ENCODE data around the gene ZNF600. TPM values are rescaled to one million over a fixed set of nuclear protein-coding genes. Genes with fewer than 3 reads are reported as not detected.
"Not testable (repeated sequence)": the region's sequence is repeated elsewhere in the genome, so short reads cannot be mapped to it uniquely, and the experiment has no call there.

ZNF600 gene
- total and polyA plus RNA-seq, 9 of the 15 experiments (the other 6 are each of a cell fraction or from before 2014, with no cell fraction given) = 5.7 to 21.5 (median 17.6) TPM

DNA sequence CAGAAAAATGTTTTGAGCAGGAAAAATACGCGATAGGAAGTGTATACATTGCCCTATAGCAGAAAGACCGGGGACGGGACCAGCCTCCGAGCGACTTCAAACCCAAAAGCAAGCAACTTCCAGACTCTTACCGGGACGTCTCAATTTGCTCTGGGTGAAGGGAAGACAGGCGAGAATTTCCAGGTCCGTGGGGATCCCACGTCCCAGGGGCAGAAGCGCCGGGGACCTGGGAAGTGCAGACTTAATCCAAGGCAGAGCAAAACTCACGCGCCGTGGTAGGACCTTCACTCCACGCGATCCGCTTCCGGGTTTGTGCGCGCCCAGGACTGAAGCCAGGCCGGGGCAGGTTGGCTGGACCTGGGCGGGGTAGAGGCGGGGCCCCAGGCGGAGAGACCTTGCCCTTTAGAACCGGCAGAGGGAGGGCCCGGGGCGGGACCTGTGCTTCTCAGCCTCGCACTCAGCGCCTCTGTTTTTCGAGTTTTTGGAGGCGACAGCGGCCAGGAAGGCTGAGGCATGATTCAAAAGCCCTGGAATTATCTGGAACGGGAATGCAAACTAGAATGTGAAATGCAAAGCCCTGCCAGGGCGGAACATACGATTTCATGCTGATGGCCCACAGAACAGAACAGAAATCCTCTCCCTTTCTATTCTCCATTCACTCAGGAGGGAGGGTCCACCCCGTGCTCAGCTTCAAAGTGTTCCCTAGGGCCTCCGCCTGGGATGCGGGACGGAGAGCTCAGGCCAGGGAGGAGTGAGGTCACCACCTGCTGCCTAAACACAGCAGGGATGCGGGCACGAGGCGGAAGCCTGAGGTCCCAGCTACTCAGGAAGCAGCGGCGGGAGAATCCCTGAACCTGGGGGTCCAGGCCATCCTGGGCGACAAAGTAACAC lies at the start of gene ZNF600 (continued):
- TF ChIP-seq, protein P1, sequence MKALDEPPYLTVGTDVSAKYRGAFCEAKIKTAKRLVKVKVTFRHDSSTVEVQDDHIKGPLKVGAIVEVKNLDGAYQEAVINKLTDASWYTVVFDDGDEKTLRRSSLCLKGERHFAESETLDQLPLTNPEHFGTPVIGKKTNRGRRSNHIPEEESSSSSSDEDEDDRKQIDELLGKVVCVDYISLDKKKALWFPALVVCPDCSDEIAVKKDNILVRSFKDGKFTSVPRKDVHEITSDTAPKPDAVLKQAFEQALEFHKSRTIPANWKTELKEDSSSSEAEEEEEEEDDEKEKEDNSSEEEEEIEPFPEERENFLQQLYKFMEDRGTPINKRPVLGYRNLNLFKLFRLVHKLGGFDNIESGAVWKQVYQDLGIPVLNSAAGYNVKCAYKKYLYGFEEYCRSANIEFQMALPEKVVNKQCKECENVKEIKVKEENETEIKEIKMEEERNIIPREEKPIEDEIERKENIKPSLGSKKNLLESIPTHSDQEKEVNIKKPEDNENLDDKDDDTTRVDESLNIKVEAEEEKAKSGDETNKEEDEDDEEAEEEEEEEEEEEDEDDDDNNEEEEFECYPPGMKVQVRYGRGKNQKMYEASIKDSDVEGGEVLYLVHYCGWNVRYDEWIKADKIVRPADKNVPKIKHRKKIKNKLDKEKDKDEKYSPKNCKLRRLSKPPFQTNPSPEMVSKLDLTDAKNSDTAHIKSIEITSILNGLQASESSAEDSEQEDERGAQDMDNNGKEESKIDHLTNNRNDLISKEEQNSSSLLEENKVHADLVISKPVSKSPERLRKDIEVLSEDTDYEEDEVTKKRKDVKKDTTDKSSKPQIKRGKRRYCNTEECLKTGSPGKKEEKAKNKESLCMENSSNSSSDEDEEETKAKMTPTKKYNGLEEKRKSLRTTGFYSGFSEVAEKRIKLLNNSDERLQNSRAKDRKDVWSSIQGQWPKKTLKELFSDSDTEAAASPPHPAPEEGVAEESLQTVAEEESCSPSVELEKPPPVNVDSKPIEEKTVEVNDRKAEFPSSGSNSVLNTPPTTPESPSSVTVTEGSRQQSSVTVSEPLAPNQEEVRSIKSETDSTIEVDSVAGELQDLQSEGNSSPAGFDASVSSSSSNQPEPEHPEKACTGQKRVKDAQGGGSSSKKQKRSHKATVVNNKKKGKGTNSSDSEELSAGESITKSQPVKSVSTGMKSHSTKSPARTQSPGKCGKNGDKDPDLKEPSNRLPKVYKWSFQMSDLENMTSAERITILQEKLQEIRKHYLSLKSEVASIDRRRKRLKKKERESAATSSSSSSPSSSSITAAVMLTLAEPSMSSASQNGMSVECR (CRISPR knock-in tag; IDR thresholded peaks at IDR 0.05) = 0 out of 2 replicates have a peak, but pooled peaks have one; percentile 33
- TF ChIP-seq, protein P2, sequence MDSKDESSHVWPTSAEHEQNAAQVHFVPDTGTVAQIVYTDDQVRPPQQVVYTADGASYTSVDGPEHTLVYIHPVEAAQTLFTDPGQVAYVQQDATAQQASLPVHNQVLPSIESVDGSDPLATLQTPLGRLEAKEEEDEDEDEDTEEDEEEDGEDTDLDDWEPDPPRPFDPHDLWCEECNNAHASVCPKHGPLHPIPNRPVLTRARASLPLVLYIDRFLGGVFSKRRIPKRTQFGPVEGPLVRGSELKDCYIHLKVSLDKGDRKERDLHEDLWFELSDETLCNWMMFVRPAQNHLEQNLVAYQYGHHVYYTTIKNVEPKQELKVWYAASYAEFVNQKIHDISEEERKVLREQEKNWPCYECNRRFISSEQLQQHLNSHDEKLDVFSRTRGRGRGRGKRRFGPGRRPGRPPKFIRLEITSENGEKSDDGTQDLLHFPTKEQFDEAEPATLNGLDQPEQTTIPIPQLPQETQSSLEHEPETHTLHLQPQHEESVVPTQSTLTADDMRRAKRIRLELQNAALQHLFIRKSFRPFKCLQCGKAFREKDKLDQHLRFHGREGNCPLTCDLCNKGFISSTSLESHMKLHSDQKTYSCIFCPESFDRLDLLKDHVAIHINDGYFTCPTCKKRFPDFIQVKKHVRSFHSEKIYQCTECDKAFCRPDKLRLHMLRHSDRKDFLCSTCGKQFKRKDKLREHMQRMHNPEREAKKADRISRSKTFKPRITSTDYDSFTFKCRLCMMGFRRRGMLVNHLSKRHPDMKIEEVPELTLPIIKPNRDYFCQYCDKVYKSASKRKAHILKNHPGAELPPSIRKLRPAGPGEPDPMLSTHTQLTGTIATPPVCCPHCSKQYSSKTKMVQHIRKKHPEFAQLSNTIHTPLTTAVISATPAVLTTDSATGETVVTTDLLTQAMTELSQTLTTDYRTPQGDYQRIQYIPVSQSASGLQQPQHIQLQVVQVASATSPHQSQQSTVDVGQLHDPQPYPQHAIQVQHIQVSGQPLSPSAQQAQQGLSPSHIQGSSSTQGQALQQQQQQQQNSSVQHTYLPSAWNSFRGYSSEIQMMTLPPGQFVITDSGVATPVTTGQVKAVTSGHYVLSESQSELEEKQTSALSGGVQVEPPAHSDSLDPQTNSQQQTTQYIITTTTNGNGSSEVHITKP (IDR thresholded peaks at IDR 0.05; ENCODE audit: partially characterized antibody) = peak; percentile 95
- peak in 1 of 2 experiments; percentile 31; a peak in 2 of 4 replicates for TF ChIP-seq RAD21 (CRISPR knock-in tag; conservative IDR thresholded peaks at IDR 0.05 in 1 of 2, IDR thresholded peaks at IDR 0.05 in 1 of 2)
- 0 out of 2 replicates have a peak, but pooled peaks have one; percentile 17 for TF ChIP-seq ZNF239 (CRISPR knock-in tag; IDR thresholded peaks at IDR 0.05)
- TF ChIP-seq, protein P3, sequence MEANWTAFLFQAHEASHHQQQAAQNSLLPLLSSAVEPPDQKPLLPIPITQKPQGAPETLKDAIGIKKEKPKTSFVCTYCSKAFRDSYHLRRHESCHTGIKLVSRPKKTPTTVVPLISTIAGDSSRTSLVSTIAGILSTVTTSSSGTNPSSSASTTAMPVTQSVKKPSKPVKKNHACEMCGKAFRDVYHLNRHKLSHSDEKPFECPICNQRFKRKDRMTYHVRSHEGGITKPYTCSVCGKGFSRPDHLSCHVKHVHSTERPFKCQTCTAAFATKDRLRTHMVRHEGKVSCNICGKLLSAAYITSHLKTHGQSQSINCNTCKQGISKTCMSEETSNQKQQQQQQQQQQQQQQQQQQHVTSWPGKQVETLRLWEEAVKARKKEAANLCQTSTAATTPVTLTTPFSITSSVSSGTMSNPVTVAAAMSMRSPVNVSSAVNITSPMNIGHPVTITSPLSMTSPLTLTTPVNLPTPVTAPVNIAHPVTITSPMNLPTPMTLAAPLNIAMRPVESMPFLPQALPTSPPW (CRISPR knock-in tag; IDR thresholded peaks at IDR 0.05) = peak; percentile 46
- TF ChIP-seq, protein P4, sequence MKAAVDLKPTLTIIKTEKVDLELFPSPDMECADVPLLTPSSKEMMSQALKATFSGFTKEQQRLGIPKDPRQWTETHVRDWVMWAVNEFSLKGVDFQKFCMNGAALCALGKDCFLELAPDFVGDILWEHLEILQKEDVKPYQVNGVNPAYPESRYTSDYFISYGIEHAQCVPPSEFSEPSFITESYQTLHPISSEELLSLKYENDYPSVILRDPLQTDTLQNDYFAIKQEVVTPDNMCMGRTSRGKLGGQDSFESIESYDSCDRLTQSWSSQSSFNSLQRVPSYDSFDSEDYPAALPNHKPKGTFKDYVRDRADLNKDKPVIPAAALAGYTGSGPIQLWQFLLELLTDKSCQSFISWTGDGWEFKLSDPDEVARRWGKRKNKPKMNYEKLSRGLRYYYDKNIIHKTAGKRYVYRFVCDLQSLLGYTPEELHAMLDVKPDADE (conservative IDR thresholded peaks at IDR 0.05; ENCODE audit: control insufficient read depth, low read depth, low read length) = peak; percentile 40; the same call in 1 of the 2 replicates
- peak; percentile 73 for TF ChIP-seq MYC (IDR thresholded peaks at IDR 0.05; ENCODE audit: low read depth, low read length)
- TF ChIP-seq MYC (CRISPR knock-in tag; IDR thresholded peaks at IDR 0.05; ENCODE audit: borderline replicate concordance, low read depth) = not testable (repeated sequence)
- TF ChIP-seq PHF20 (IDR thresholded peaks at IDR 0.05; ENCODE audit: partially characterized antibody) = peak; percentile 80
- peak; percentile 52; the same call in 1 of the 2 replicates for TF ChIP-seq SP1 (CRISPR knock-in tag; IDR thresholded peaks at IDR 0.05)
- TF ChIP-seq, protein P5, sequence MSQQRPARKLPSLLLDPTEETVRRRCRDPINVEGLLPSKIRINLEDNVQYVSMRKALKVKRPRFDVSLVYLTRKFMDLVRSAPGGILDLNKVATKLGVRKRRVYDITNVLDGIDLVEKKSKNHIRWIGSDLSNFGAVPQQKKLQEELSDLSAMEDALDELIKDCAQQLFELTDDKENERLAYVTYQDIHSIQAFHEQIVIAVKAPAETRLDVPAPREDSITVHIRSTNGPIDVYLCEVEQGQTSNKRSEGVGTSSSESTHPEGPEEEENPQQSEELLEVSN (IDR thresholded peaks at IDR 0.05; ENCODE audit: borderline replicate concordance in 1 of 2, extremely low read depth in 1 of 2, insufficient read depth in 1 of 2, insufficient read length in 1 of 2, low read depth in 1 of 2, low read length in 1 of 2, poor library complexity in 1 of 2, severe bottlenecking in 1 of 2) = peak in 1 of 2 experiments; percentile 70
